IPS-18c (cell line): ENCODE measurements around the gene ISG20L2.

Experiments used
- H3K4me3 ChIP-seq: 2 replicates; pipeline ENCODE4 v1.7.0; 2013; ENCODE audit warnings: low read depth, mild to moderate bottlenecking, low read length, moderate library complexity; ENCODE audit not compliant: insufficient read depth
- H3K9me3 ChIP-seq: one replicate; pipeline ENCODE4 v1.6.1; 2013; ENCODE audit warnings: mild to moderate bottlenecking, low read length, moderate library complexity; ENCODE audit not compliant: control insufficient read depth, insufficient read depth

The ISG20L2 gene

GRCh38 chr1:156689035-156689952, 39.3 kb downstream of the ISG20L2 start:
- no peaks in the 10 kb centered on the region for H3K9me3 ChIP-seq
- H3K4me3 ChIP-seq: peak overlapping the region; percentile 40; the same call in 1 of the 2 replicates

- H3K4me3 ChIP-seq: no peak overlapping the region
- H3K9me3 ChIP-seq: no peaks in the 10 kb centered on the region
These were observed 44.3 kb downstream of the ISG20L2 start for GRCh38 chr1:156684227-156684782.

GRCh38 chr1:156682166-156682890, 46.2 kb downstream of the ISG20L2 start:
- H3K4me3 ChIP-seq: no peak overlapping the region
- H3K9me3 ChIP-seq: no peaks in the 10 kb centered on the region

GRCh38 chr1:156681196-156681960, 47.2 kb downstream of the ISG20L2 start:
- no peaks in the 10 kb centered on the region for H3K9me3 ChIP-seq
- H3K4me3 ChIP-seq: no peak overlapping the region

DNA sequence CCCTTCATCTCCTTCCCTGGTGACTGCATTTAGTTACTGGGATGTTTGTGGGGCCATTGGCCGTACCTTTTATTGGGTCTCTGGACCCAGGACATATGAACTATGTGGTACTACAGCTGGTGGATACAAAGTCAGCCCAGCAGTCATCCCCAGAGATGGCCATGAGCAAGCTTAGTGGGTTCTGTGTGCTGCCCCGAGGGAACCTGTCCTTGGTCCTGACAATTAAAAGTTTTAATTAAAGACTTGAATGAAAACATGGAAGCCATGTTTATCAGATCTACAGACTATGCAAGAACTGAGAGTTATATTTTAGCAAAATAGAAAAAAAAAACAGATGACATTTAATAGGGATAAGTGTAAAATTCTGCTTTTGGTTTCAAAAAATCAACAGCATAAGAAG, 48.5 kb downstream of the ISG20L2 start:
- Histone ChIP-seq H3K9me3 (no peaks in the 10 kb centered on the region), H3K4me3 (no peak overlapping the region)

GRCh38 chr1:156677616-156678596, 50.7 kb downstream of the ISG20L2 start:
- Histone ChIP-seq H3K4me3 (peak overlapping the region; percentile 89), H3K9me3 (no peaks in the 10 kb centered on the region)

DNA sequence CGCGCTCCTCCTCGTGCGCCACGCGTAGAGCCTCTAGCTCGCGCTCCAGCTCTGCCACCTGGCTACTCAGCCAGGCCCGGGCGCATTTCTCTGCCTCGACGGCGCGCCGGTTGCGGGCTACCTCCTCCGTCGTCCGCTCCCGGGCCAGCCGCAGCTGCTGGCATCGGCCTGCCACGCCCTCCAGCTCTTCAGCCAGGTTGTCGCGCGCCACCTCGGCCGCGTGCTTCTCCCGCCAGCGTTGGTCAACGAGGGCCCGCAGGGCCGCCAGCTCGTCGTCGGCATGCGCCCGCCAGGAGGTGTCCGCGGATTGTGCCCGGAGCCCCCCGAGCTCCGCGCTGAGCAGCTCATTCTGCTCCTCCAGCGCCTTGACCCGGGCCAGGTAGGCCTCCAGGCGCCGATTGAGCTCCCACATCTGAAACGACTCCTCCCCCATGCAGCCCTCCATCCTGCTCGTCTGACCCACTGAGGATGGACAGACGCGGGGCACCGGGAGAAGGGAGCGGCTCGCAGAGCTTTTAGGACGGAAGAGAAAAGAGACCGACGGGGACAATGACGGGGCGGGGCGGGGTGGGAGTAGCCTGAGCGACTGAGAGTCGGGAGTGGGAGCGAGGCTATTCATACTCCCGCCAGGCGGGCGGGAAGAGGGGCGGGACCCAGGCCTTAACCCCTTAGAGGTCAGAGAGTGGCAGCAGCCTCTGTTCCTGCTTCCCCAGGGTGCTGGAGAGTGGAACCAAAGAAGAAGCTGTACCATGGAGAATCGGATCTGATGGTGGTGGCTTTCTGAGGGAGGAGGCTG, 51.5 kb downstream of the ISG20L2 start, which contains the start of gene NES:
NES (minus strand) TSS at position 588 of the 796 bp plus-strand sequence; CDS start at position 445, 143 bp downstream.
- Histone ChIP-seq H3K9me3 (no peaks in the 10 kb centered on the region), H3K4me3 (peak within 1 kb of the TSS; percentile 89)

GRCh38 chr1:156676114-156676819, 52.3 kb downstream of the ISG20L2 start:
- peak overlapping the region; percentile 89 for H3K4me3 ChIP-seq

GRCh38 chr1:156675210-156676113, 53.1 kb downstream of the ISG20L2 start:
- Histone ChIP-seq H3K4me3 (peak overlapping the region; percentile 89), H3K9me3 (no peaks in the 10 kb centered on the region)

More at GRCh38 chr1:156676114-156676819, 52.3 kb downstream of the ISG20L2 start:
- no peaks in the 10 kb centered on the region for H3K9me3 ChIP-seq

DNA sequence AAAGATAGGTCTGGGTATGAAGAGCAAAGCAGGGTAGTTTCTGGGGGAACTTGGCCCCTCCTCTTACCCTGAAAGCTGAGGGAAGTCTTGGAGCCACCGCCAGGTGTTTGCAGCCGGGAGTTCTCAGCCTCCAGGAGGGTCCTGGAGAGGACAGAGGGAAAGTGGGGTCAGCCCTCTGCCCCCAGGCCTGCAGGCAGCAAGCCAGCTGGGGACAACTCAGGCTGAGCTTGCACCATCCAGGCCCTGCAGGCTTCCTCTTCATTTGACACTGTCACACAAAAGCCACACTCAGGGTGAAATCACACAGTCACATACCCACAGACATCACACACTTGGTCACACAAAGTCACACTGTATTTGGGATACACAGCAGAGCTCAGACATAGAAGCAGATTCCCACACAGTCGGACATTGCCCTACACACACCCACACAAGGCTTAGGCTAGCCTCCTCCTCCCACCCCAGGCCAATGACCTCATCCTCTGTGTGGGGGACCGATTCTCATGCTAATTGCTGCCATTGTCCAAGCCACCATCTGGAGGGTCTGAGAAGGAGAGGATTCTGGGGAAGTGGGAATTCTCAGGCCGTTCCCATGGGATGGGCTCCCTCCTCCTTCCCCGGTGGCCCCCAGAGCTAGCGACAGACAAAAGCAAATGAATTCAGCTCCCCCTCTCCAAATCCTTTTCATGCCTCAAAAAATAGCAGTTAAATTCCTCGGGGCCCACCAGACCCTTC, 55.0 kb downstream of the ISG20L2 start:
- Histone ChIP-seq H3K9me3 (no peaks in the 10 kb centered on the region), H3K4me3 (peak overlapping the region; percentile 29; the same call in 1 of the 2 replicates)
